ENCODE data around the gene AP2A1. TPM values are rescaled to one million over a fixed set of nuclear protein-coding genes. Genes with fewer than 3 reads are reported as not detected.

AP2A1 gene
- total RNA-seq, 4 donors from 2014 or later = 69.9 to 103 (median 76.1) TPM

DNA sequence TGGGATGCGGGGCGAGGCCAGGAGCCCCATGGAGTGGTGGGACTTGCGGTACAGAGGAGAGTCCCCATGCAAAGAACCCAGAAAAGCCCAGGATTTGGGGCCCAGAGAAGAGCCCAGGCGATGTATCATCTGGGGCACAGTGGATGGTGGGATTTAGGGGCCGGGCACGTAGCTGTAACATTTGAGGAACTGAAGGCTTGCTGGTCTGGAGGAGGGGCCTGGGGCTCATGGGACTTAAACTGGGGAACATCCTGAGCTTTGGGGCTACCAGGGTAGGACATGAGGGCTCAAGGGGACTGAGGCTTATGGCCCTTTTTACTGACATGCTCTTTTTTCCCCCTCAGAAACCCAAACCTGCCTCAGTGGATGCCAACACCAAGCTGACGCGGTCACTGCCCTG is 64.8 kb downstream of the AP2A1 start:
- WGBS, 2 donors (ENCODE audit: low coverage in 1 of 2) = 97% methylated on average over 6 of the region's 8 CpGs; no CpG with 5 or more reads in 1 of the 2 donors

DNA sequence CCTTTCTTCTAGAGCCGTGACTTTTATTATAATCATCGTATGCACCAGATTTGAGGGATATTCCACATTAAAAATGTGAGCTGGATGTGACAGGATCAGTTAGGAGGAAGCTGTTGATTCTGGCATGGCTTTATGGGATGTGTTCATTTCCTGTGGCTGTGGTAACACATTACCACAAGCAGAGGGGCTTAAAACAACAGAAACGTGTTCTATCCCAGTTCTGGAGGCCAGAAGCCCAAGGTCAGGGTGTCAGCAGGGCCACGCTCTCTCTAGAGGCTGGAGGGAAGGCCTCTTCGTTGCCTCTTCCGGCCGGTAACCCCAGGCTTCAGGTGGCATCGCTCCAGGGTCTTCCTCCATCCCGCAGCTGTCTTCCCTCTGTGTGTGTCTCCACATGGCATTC is 65.8 kb downstream of the AP2A1 start:
- Histone ChIP-seq H3K27ac (no peak overlapping the region), H3K4me3 (no peak overlapping the region), H3K27me3 (no peaks in the 10 kb centered on the region), H3K9me3 (no peaks in the 10 kb centered on the region), H3K4me1 (no peaks in the 10 kb centered on the region), H3K36me3 (peaks cover 0 to 100% of the 10 kb centered on the region in 2 donors)
- 40 to 69% methylated on average over 5 of the region's 9 CpGs for WGBS, 2 donors (ENCODE audit: low coverage in 1 of 2)
- ATAC-seq = no peak
- no peak for TF ChIP-seq POLR2AphosphoS5 (IDR thresholded peaks at IDR 0.05)
- TF ChIP-seq, protein P1, sequence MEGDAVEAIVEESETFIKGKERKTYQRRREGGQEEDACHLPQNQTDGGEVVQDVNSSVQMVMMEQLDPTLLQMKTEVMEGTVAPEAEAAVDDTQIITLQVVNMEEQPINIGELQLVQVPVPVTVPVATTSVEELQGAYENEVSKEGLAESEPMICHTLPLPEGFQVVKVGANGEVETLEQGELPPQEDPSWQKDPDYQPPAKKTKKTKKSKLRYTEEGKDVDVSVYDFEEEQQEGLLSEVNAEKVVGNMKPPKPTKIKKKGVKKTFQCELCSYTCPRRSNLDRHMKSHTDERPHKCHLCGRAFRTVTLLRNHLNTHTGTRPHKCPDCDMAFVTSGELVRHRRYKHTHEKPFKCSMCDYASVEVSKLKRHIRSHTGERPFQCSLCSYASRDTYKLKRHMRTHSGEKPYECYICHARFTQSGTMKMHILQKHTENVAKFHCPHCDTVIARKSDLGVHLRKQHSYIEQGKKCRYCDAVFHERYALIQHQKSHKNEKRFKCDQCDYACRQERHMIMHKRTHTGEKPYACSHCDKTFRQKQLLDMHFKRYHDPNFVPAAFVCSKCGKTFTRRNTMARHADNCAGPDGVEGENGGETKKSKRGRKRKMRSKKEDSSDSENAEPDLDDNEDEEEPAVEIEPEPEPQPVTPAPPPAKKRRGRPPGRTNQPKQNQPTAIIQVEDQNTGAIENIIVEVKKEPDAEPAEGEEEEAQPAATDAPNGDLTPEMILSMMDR (IDR thresholded peaks at IDR 0.05) = no peak
- TF ChIP-seq POLR2A (IDR thresholded peaks at IDR 0.05) = no peak
- TF ChIP-seq EP300 (IDR thresholded peaks at IDR 0.05) = no peak

More for the DNA sequence above, 64.8 kb downstream of the AP2A1 start:
- Histone ChIP-seq H3K4me3 (no peak overlapping the region), H3K36me3 (peaks cover 0 to 100% of the 10 kb centered on the region in 2 donors), H3K4me1 (no peaks in the 10 kb centered on the region), H3K9me3 (no peaks in the 10 kb centered on the region), H3K27me3 (no peaks in the 10 kb centered on the region), H3K27ac (no peak overlapping the region)
- ATAC-seq = no peak
- TF ChIP-seq EP300 (IDR thresholded peaks at IDR 0.05) (no peak), POLR2AphosphoS5 (IDR thresholded peaks at IDR 0.05) (no peak), POLR2A (IDR thresholded peaks at IDR 0.05) (no peak)
- TF ChIP-seq, protein P1 (IDR thresholded peaks at IDR 0.05) = no peak

DNA sequence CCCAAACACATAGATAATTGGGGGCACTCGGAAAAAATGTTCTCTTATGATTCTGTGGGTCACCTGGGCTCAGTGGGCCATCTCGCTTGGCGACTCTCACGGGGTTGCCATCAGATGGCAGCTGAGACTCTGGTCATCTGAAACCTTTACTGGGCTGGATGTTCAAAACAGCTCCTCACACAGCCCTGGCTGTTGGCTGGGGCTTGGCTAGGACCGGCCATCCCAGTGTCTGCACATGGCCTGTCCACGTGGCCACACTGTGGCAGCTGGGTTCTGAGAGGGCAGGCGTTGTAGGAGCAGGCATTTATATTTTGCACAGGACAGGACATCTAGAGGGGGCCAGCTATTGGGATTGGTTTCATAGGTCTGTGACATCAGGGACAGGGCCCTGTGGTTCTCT is 66.8 kb downstream of the AP2A1 start:
- no CpG with 5 or more reads among the region's 7 CpGs for WGBS, 2 donors (ENCODE audit: low coverage in 1 of 2)
- H3K4me3 ChIP-seq = no peak overlapping the region
- H3K36me3 ChIP-seq = peaks cover 0 to 100% of the 10 kb centered on the region in 2 donors
- no peak for ATAC-seq
- no peaks in the 10 kb centered on the region for H3K9me3 ChIP-seq
- no peaks in the 10 kb centered on the region for H3K27me3 ChIP-seq
- TF ChIP-seq, protein P1 (IDR thresholded peaks at IDR 0.05) = no peak
- TF ChIP-seq EP300 (IDR thresholded peaks at IDR 0.05) = no peak
- no peak for TF ChIP-seq POLR2A (IDR thresholded peaks at IDR 0.05)
- TF ChIP-seq POLR2AphosphoS5 (IDR thresholded peaks at IDR 0.05) = no peak
- no peaks in the 10 kb centered on the region for H3K4me1 ChIP-seq
- H3K27ac ChIP-seq = no peak overlapping the region

- Histone ChIP-seq H3K4me3 (no peak overlapping the region), H3K9me3 (no peaks in the 10 kb centered on the region), H3K4me1 (no peaks in the 10 kb centered on the region), H3K36me3 (peaks cover 0 to 99% of the 10 kb centered on the region in 2 donors), H3K27ac (no peak overlapping the region), H3K27me3 (no peaks in the 10 kb centered on the region)
- WGBS, 2 donors (ENCODE audit: low coverage in 1 of 2) = no CpG with 5 or more reads among the region's 12 CpGs
- no peak for ATAC-seq
- TF ChIP-seq, protein P1 (IDR thresholded peaks at IDR 0.05) = no peak
- no peak for TF ChIP-seq POLR2AphosphoS5 (IDR thresholded peaks at IDR 0.05)
- TF ChIP-seq POLR2A (IDR thresholded peaks at IDR 0.05) = no peak
- TF ChIP-seq EP300 (IDR thresholded peaks at IDR 0.05) = no peak
Measured at GRCh38 chr19:49835562-49835961, 68.8 kb downstream of the AP2A1 start.

GRCh38 chr19:49836176-49837008 is 69.6 kb downstream of the AP2A1 start:
- H3K4me3 ChIP-seq = no peak overlapping the region
- no peaks in the 10 kb centered on the region for H3K9me3 ChIP-seq
- TF ChIP-seq EP300 (IDR thresholded peaks at IDR 0.05) = no peak
- no peak for TF ChIP-seq POLR2A (IDR thresholded peaks at IDR 0.05)
- TF ChIP-seq POLR2AphosphoS5 (IDR thresholded peaks at IDR 0.05) = no peak
- TF ChIP-seq, protein P1 (IDR thresholded peaks at IDR 0.05) = no peak
- ATAC-seq = no peak
- H3K27ac ChIP-seq = no peak overlapping the region
- WGBS, 2 donors (ENCODE audit: low coverage in 1 of 2) = no CpG with 5 or more reads among the region's 20 CpGs
- H3K4me1 ChIP-seq = no peaks in the 10 kb centered on the region
- H3K36me3 ChIP-seq = peaks cover 0 to 96% of the 10 kb centered on the region in 2 donors
- no peaks in the 10 kb centered on the region for H3K27me3 ChIP-seq

Data from gastroesophageal sphincter (tissue), 4 donors.